ENCODE results near the gene CDK2AP2. TPM values are rescaled to one million over a fixed set of nuclear protein-coding genes. Genes with fewer than 3 reads are reported as not detected.

CDK2AP2 gene
- total and polyA plus RNA-seq, 2 of the 8 experiments (the other 6 are each of a cell fraction or from before 2014, with no cell fraction given) = 49.6 to 65.1 TPM

DNA sequence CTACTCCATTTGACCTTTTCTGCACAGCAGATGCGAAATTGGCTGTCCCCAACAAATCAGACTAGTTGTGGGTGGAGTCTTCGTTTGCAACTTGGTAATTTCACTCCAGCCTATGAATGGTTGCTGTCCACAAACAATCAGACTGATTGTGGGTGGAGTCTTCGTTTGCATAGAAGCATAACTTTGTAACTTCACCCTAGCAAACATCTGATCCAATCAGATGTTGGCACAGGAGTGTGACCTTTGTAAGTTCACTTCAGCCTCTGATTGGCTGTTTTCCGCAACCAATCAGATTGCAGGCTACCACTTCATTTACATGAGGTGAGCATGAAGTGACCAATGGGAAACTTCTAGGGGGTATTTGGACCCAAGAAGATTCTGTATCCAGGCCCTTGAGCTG lies 31.6 kb upstream of the CDK2AP2 start:
- no peak for FAIRE-seq
- no peak overlapping the region for H4K5ac ChIP-seq (ENCODE audit: insufficient read length, low read depth, low read length)
- no peak overlapping the region for H4K8ac ChIP-seq (ENCODE audit: extremely low read depth, insufficient read depth, low read length)
- H2BK12ac ChIP-seq (ENCODE audit: low read depth, low read length) = no peak overlapping the region
- no peak overlapping the region for H3K4ac ChIP-seq (replicated peaks; ENCODE audit: insufficient read length, low read depth, low read length)
- no peak overlapping the region for H4K91ac ChIP-seq (replicated peaks; ENCODE audit: insufficient read length, low read length)
- no peak overlapping the region for H3K4me3 ChIP-seq (ENCODE audit: extremely low read depth in 1 of 4, insufficient read depth in 2 of 4, low read depth in 3 of 4, low read length in 4 of 4)
- no peak overlapping the region for H3K9ac ChIP-seq (replicated peaks in 1 of 4; ENCODE audit: extremely low read depth in 1 of 4, low read depth in 3 of 4, low read length in 3 of 4)
- no peak overlapping the region for H3K27ac ChIP-seq (ENCODE audit: low read depth, low read length)
- H3K23ac ChIP-seq (ENCODE audit: insufficient read length) = no peak overlapping the region
- no peak overlapping the region for H2BK5ac ChIP-seq (ENCODE audit: low read depth, low read length)
- no peaks in the 10 kb centered on the region for H3K79me1 ChIP-seq (ENCODE audit: low read depth, low read length)
- no peaks in the 10 kb centered on the region for H3K79me2 ChIP-seq (ENCODE audit: control insufficient read depth in 1 of 2, insufficient read depth in 2 of 2, low read length in 2 of 2)
- POLR2A ChIA-PET (ENCODE audit: partially characterized antibody) = interaction anchor here (1.2 kb wide), 1 partner anchor 44 kb away, joined by 3 read pairs; the partner anchor contains the start of gene GSTP1
- H3K23me2 ChIP-seq (ENCODE audit: low read depth, low read length) = no peaks in the 10 kb centered on the region
- H3K56ac ChIP-seq (replicated peaks; ENCODE audit: insufficient read length, low read depth, low read length) = no peak overlapping the region
- peaks cover 0 to 5% (median 0%) of the 10 kb centered on the region in 4 experiments; a peak in 2 of 7 replicates for H3K4me1 ChIP-seq (replicated peaks in 1 of 4; ENCODE audit: control insufficient read depth in 3 of 4, insufficient read depth in 4 of 4, low read length in 3 of 4)
- no peak overlapping the region for H2BK15ac ChIP-seq (ENCODE audit: low read length)
- WGBS, 2 experiments (ENCODE audit: extremely low coverage in 1 of 2, insufficient coverage in 1 of 2, insufficient read length in 1 of 2, insufficient replicate concordance in 2 of 2, low coverage in 1 of 2, low lambda C conversion rate in 2 of 2, missing lambda C conversion rate in 1 of 2) = 79% methylated on average over 4 of the region's 4 CpGs; no CpG with 5 or more reads in 1 of the 2 experiments
- no peaks in the 10 kb centered on the region for H3K36me3 ChIP-seq (ENCODE audit: control insufficient read depth in 2 of 4, insufficient read depth in 4 of 4, low read length in 3 of 4)
- H3K14ac ChIP-seq (ENCODE audit: insufficient read length) = no peak overlapping the region
- CTCF ChIA-PET (ENCODE audit: partially characterized antibody) = interaction anchor here (1.3 kb wide), 1 partner anchor 33 kb away, joined by 3 read pairs; no protein-coding TSS in a partner anchor
- no peaks in the 10 kb centered on the region; a peak in 1 of 7 replicates for H3K27me3 ChIP-seq (replicated peaks in 1 of 4; ENCODE audit: control insufficient read depth in 3 of 4, extremely low read depth in 1 of 4, insufficient read depth in 3 of 4, low read length in 3 of 4)
- H4K20me1 ChIP-seq (replicated peaks in 1 of 2; ENCODE audit: control insufficient read depth in 1 of 2, insufficient read depth in 2 of 2, low read length in 2 of 2) = no peaks in the 10 kb centered on the region
- H3K18ac ChIP-seq (ENCODE audit: extremely low read depth, low read length) = no peak overlapping the region
- no peak overlapping the region for H2BK20ac ChIP-seq (ENCODE audit: low read length)
- H3K9me3 ChIP-seq (ENCODE audit: insufficient read depth in 2 of 2, low read depth in 1 of 2, low read length in 1 of 2) = peaks cover 17 to 18% of the 10 kb centered on the region in 2 experiments
- H3K4me2 ChIP-seq (ENCODE audit: insufficient read depth in 1 of 2, low read depth in 2 of 2, low read length in 2 of 2) = no peak overlapping the region
- no peak for DNase-seq (ENCODE audit: low read depth in 1 of 2, low spot score in 2 of 2)
- H2AFZ ChIP-seq (ENCODE audit: low read length) = no peak overlapping the region
- no peak overlapping the region for H2AK5ac ChIP-seq (ENCODE audit: low read depth, low read length)
- H2BK120ac ChIP-seq (replicated peaks; ENCODE audit: low read depth, low read length) = no peak overlapping the region
- no peak for TF ChIP-seq SIRT6 (IDR thresholded peaks at IDR 0.05; ENCODE audit: low read length)
- TF ChIP-seq FOSL1 (IDR thresholded peaks at IDR 0.05; ENCODE audit: insufficient read depth, low read depth, low read length) = no peak
- no peak for TF ChIP-seq ATF2 (IDR thresholded peaks at IDR 0.05; ENCODE audit: low read length)
- TF ChIP-seq NANOG (IDR thresholded peaks at IDR 0.05; ENCODE audit: insufficient read depth, low read depth, low read length, poor library complexity, severe bottlenecking) = no peak
- TF ChIP-seq, protein P1, sequence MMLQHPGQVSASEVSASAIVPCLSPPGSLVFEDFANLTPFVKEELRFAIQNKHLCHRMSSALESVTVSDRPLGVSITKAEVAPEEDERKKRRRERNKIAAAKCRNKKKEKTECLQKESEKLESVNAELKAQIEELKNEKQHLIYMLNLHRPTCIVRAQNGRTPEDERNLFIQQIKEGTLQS (IDR thresholded peaks at IDR 0.05; ENCODE audit: insufficient read depth, low read depth, low read length) = no peak
- TF ChIP-seq CEBPB (IDR thresholded peaks at IDR 0.05; ENCODE audit: low read depth, low read length) = no peak
- TF ChIP-seq CTBP2 (IDR thresholded peaks at IDR 0.05; ENCODE audit: borderline replicate concordance, insufficient read depth, insufficient read length, low read length) = no peak
- TF ChIP-seq TAF1 (IDR thresholded peaks at IDR 0.05; ENCODE audit: low read depth, low read length) = no peak
- TF ChIP-seq TAF7 (optimal IDR thresholded peaks at IDR 0.05; ENCODE audit: borderline replicate concordance, low read depth, low read length) = no peak
